ENCODE measurements around the gene FAM229A.

GRCh38 chr1:32400876-32401631 lies 38.8 kb upstream of the FAM229A start:
- peak in 1 of 2 experiments; percentile 20; a peak in 1 of 4 replicates for TF ChIP-seq RCOR1 (IDR thresholded peaks at IDR 0.05; ENCODE audit: borderline replicate concordance in 1 of 2, low read depth in 2 of 2, low read length in 2 of 2)
- TF ChIP-seq CTCF (IDR thresholded peaks at IDR 0.05 in 2 of 3, conservative IDR thresholded peaks at IDR 0.05 in 1 of 3; ENCODE audit: insufficient read depth in 2 of 3, low read depth in 1 of 3, low read length in 3 of 3) = peak; percentile 90 to 98 (median 96)
- no peak for TF ChIP-seq USF2 (CRISPR knock-in tag; IDR thresholded peaks at IDR 0.05)
- TF ChIP-seq, protein P1, sequence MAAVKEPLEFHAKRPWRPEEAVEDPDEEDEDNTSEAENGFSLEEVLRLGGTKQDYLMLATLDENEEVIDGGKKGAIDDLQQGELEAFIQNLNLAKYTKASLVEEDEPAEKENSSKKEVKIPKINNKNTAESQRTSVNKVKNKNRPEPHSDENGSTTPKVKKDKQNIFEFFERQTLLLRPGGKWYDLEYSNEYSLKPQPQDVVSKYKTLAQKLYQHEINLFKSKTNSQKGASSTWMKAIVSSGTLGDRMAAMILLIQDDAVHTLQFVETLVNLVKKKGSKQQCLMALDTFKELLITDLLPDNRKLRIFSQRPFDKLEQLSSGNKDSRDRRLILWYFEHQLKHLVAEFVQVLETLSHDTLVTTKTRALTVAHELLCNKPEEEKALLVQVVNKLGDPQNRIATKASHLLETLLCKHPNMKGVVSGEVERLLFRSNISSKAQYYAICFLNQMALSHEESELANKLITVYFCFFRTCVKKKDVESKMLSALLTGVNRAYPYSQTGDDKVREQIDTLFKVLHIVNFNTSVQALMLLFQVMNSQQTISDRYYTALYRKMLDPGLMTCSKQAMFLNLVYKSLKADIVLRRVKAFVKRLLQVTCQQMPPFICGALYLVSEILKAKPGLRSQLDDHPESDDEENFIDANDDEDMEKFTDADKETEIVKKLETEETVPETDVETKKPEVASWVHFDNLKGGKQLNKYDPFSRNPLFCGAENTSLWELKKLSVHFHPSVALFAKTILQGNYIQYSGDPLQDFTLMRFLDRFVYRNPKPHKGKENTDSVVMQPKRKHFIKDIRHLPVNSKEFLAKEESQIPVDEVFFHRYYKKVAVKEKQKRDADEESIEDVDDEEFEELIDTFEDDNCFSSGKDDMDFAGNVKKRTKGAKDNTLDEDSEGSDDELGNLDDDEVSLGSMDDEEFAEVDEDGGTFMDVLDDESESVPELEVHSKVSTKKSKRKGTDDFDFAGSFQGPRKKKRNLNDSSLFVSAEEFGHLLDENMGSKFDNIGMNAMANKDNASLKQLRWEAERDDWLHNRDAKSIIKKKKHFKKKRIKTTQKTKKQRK (IDR thresholded peaks at IDR 0.05; ENCODE audit: borderline replicate concordance, low read depth, low read length) = no peak
- TF ChIP-seq, protein P2, sequence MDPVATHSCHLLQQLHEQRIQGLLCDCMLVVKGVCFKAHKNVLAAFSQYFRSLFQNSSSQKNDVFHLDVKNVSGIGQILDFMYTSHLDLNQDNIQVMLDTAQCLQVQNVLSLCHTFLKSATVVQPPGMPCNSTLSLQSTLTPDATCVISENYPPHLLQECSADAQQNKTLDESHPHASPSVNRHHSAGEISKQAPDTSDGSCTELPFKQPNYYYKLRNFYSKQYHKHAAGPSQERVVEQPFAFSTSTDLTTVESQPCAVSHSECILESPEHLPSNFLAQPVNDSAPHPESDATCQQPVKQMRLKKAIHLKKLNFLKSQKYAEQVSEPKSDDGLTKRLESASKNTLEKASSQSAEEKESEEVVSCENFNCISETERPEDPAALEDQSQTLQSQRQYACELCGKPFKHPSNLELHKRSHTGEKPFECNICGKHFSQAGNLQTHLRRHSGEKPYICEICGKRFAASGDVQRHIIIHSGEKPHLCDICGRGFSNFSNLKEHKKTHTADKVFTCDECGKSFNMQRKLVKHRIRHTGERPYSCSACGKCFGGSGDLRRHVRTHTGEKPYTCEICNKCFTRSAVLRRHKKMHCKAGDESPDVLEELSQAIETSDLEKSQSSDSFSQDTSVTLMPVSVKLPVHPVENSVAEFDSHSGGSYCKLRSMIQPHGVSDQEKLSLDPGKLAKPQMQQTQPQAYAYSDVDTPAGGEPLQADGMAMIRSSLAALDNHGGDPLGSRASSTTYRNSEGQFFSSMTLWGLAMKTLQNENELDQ (CRISPR knock-in tag; IDR thresholded peaks at IDR 0.05; ENCODE audit: borderline replicate concordance) = no peak
- no peak for TF ChIP-seq ZBTB7A (IDR thresholded peaks at IDR 0.05; ENCODE audit: borderline replicate concordance, control insufficient read depth, low read depth, low read length)
- TF ChIP-seq, protein P3, sequence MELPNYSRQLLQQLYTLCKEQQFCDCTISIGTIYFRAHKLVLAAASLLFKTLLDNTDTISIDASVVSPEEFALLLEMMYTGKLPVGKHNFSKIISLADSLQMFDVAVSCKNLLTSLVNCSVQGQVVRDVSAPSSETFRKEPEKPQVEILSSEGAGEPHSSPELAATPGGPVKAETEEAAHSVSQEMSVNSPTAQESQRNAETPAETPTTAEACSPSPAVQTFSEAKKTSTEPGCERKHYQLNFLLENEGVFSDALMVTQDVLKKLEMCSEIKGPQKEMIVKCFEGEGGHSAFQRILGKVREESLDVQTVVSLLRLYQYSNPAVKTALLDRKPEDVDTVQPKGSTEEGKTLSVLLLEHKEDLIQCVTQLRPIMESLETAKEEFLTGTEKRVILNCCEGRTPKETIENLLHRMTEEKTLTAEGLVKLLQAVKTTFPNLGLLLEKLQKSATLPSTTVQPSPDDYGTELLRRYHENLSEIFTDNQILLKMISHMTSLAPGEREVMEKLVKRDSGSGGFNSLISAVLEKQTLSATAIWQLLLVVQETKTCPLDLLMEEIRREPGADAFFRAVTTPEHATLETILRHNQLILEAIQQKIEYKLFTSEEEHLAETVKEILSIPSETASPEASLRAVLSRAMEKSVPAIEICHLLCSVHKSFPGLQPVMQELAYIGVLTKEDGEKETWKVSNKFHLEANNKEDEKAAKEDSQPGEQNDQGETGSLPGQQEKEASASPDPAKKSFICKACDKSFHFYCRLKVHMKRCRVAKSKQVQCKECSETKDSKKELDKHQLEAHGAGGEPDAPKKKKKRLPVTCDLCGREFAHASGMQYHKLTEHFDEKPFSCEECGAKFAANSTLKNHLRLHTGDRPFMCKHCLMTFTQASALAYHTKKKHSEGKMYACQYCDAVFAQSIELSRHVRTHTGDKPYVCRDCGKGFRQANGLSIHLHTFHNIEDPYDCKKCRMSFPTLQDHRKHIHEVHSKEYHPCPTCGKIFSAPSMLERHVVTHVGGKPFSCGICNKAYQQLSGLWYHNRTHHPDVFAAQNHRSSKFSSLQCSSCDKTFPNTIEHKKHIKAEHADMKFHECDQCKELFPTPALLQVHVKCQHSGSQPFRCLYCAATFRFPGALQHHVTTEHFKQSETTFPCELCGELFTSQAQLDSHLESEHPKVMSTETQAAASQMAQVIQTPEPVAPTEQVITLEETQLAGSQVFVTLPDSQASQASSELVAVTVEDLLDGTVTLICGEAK (IDR thresholded peaks at IDR 0.05) = no peak
- TF ChIP-seq, protein P3 (CRISPR knock-in tag; IDR thresholded peaks at IDR 0.05) = no peak; the same call in 1 of the 2 replicates
- TF ChIP-seq ZFP91 (CRISPR knock-in tag; IDR thresholded peaks at IDR 0.05) = no peak
- no peak for TF ChIP-seq ZBTB8A (IDR thresholded peaks at IDR 0.05; ENCODE audit: partially characterized antibody)

Data from K562 (cell line).